GM12891 (cell line): ENCODE data around the gene PDZD2.
"Not testable (repeated sequence)": the region's sequence is repeated elsewhere in the genome, so short reads cannot be mapped to it uniquely, and the experiment has no call there.

Source experiments
- PAX5 ChIP-seq: IDR thresholded peaks from 2 replicates; pipeline ENCODE4 v1.6.1; 2011; ENCODE audit warnings: low read length, moderate library complexity, mild to moderate bottlenecking; ENCODE audit not compliant: insufficient read depth, severe bottlenecking
- POLR2A ChIP-seq: IDR thresholded peaks from 2 replicates; pipeline ENCODE4 v1.6.1; 2011; ENCODE audit warnings: low read depth, low read length, control low read depth
- POLR2AphosphoS5 ChIP-seq: IDR thresholded peaks from 2 replicates; pipeline ENCODE4 v1.6.1; 2011; ENCODE audit warnings: low read depth, low read length, control low read depth
- POU2F2 ChIP-seq: IDR thresholded peaks from 2 replicates; pipeline ENCODE4 v1.6.1; 2011; ENCODE audit warnings: low read depth, mild to moderate bottlenecking, control low read depth, low read length, moderate library complexity
- SPI1 ChIP-seq: IDR thresholded peaks from 2 replicates; pipeline ENCODE4 v1.6.1; 2011; ENCODE audit warnings: low read depth, low read length, control low read depth
- TAF1 ChIP-seq: IDR thresholded peaks from 2 replicates; pipeline ENCODE4 v1.6.1; 2011; ENCODE audit warnings: low read depth, low read length, control low read depth

- not testable (repeated sequence) for TF ChIP-seq POLR2A, TAF1, POLR2AphosphoS5, PAX5, SPI1, POU2F2
Measured at GRCh38 chr5:32080565-32080964, 441.6 kb downstream of the PDZD2 start.
